GM12878 (cell line): ENCODE results near the gene SGMS1. TPM values are rescaled to one million over a fixed set of nuclear protein-coding genes. Genes with fewer than 3 reads are reported as not detected.

Source experiments
- ATAC-seq: fragments of 200-7000 bp; cut with Tn5 transposase; 3 replicates; pipeline ENCODE4 v1.9.1; 2020; ENCODE audit warnings: mild to moderate bottlenecking, moderate library complexity
- BruUV-seq: library from RNA; stranded (reverse); fragments of 400-500 nt; replicated peaks from 2 replicates; lab custom pipeline; 2021; lab: Mats Ljungman, UMichigan
- CTCF ChIA-PET: fragments of 300-600 bp; sonication (Branson Sonifier 250); formaldehyde crosslinking; extraction: SDS; loops from one replicate; lab custom pipeline; 2021; ENCODE audit warnings: inconsistent platforms; lab: Yijun Ruan, JAX
- POLR2A ChIA-PET: fragments of 350-600 bp; formaldehyde crosslinking; extraction: SDS; loops from one replicate; lab custom pipeline; 2021; ENCODE audit warnings: inconsistent platforms; lab: Charles Lee
- RAD21 ChIA-PET: fragments of 300-600 bp; sonication (Branson Sonifier 250); formaldehyde crosslinking; loops from one replicate; lab custom pipeline; 2023; ENCODE audit warnings: antibody characterized with exemption; ENCODE audit not compliant: unreplicated experiment; lab: Charles Lee
- SMC1A ChIA-PET: fragments of 300-600 bp; sonication (Branson Sonifier 250); formaldehyde crosslinking; loops from one replicate; lab custom pipeline; 2023; ENCODE audit not compliant: unreplicated experiment, uncharacterized antibody; lab: Charles Lee
- DNase-seq: peaks from one replicate; pipeline ENCODE4 v3.0.0-alpha.2; 2011; ENCODE audit warnings: low read depth, low spot score
- FAIRE-seq: peaks from 3 replicates; lab custom pipeline; 2011; peaks lifted over from hg19 to GRCh38; lab: Jason Lieb, UNC
- H2AFZ ChIP-seq: 2 replicates; pipeline ENCODE4 v1.6.0; 2011; ENCODE audit warnings: low read depth, low read length, control low read depth; ENCODE audit not compliant: control insufficient read depth
- H3K27ac ChIP-seq: 2 replicates; pipeline ENCODE4 v1.5.1; 2011; ENCODE audit warnings: control low read depth; ENCODE audit not compliant: control insufficient read depth, insufficient read depth
- H3K27me3 ChIP-seq, 2 experiments: replicated peaks in 1 of 2; 2 replicates each; pipeline versions ENCODE4 v1.6.0 to v1.6.1; 2011; ENCODE audit warnings: low read length in 1 of 2; ENCODE audit not compliant: control insufficient read depth in 2 of 2, insufficient read depth in 2 of 2
- H3K36me3 ChIP-seq, 2 experiments: 2 replicates each; pipeline ENCODE4 v1.5.1; 2011; ENCODE audit warnings: low read length in 1 of 2; ENCODE audit not compliant: control insufficient read depth in 2 of 2, insufficient read depth in 2 of 2
- H3K4me1 ChIP-seq: 2 replicates; pipeline ENCODE4 v1.6.1; 2011; ENCODE audit warnings: mild to moderate bottlenecking, low read length, moderate library complexity, mixed read lengths; ENCODE audit not compliant: control insufficient read depth, insufficient read depth
- H3K4me2 ChIP-seq: 2 replicates; pipeline ENCODE4 v1.6.0; 2011; ENCODE audit warnings: control low read depth; ENCODE audit not compliant: control insufficient read depth, insufficient read depth
- H3K4me3 ChIP-seq: fragments of 200-600 bp; sonication (generic); 2 replicates; pipeline ENCODE4 v1.5.1; 2016
- H3K79me2 ChIP-seq: 2 replicates; pipeline ENCODE4 v1.6.0; 2011; ENCODE audit warnings: low read length; ENCODE audit not compliant: control insufficient read depth, insufficient read depth
- H3K9ac ChIP-seq: 2 replicates; pipeline ENCODE4 v1.8.0; 2011; ENCODE audit warnings: low read length, control low read depth, mixed read lengths; ENCODE audit not compliant: control insufficient read depth, insufficient read depth
- H3K9me3 ChIP-seq: replicated peaks from 3 replicates; pipeline ENCODE4 v1.5.1; 2011; ENCODE audit warnings: mild to moderate bottlenecking, low read length; ENCODE audit not compliant: control insufficient read depth, insufficient read depth
- H4K20me1 ChIP-seq: 2 replicates; pipeline ENCODE4 v1.6.0; 2011; ENCODE audit not compliant: control insufficient read depth, insufficient read depth
- CBFB ChIP-seq: IDR thresholded peaks from 2 replicates; pipeline ENCODE4 v1.6.1; 2016; ENCODE audit warnings: antibody characterized with exemption, low read depth
- CEBPB ChIP-seq, 2 experiments: fragments of 150-350 bp in 1 of 2; IDR thresholded peaks; 2 replicates each; pipeline ENCODE4 v1.6.1; 2012 to 2014; ENCODE audit warnings: low read depth in 2 of 2, low read length in 2 of 2, borderline replicate concordance in 1 of 2, inconsistent platforms in 1 of 2
- ESRRA ChIP-seq: IDR thresholded peaks from 2 replicates; pipeline ENCODE4 v1.6.1; 2012; ENCODE audit warnings: mild to moderate bottlenecking, low read length, improper control_type of control experiment
- FOXK2 ChIP-seq: fragments of 450-650 bp; IDR thresholded peaks from 2 replicates; pipeline ENCODE4 v1.6.1; 2017; ENCODE audit warnings: mild to moderate bottlenecking, moderate library complexity
- GABPA ChIP-seq: IDR thresholded peaks from 2 replicates; pipeline ENCODE4 v1.6.1; 2014; ENCODE audit warnings: antibody characterized with exemption, low read depth, mild to moderate bottlenecking, inconsistent platforms
- KLF5 ChIP-seq: fragments of 450-650 bp; IDR thresholded peaks from 2 replicates; pipeline ENCODE4 v1.6.1; 2014; ENCODE audit warnings: mild to moderate bottlenecking; ENCODE audit not compliant: partially characterized antibody
- RAD51 ChIP-seq: fragments of 450-650 bp; IDR thresholded peaks from 2 replicates; pipeline ENCODE4 v1.6.1; 2016; ENCODE audit warnings: moderate library complexity, mild to moderate bottlenecking, inconsistent platforms
- WGBS: methylation state at CpG from one replicate; pipeline ENCODE4 v1.1.6; 2016; ENCODE audit warnings: low lambda C conversion rate; ENCODE audit not compliant: insufficient replicate concordance, insufficient coverage; ENCODE audit errors: missing lambda C conversion rate; 5-methylcytosine and 5-hydroxymethylcytosine counted together
- in situ Hi-C: fragments of 300-500 bp; cut with MboI; formaldehyde crosslinking; loops from 9 replicates; pipeline ENCODE4 v1.14.3; 2018; ENCODE audit warnings: mixed read lengths
- intact Hi-C: fragments of 100-400 bp; cut with micrococcal nuclease; formaldehyde crosslinking; loops from one replicate; pipeline ENCODE4 v1.14.2; 2022; ENCODE audit not compliant: unreplicated experiment
- polyA plus RNA-seq, 11 experiments: library from polyadenylated mRNA; depleted of rRNA in 4 of 11; unstranded in 6 of 11; stranded (reverse) in 5 of 11; fragments of >200 nt; fragmentation: Nextera tagmentation in 4 of 11; fragmentation: Illumina TruSeq in 1 of 11; extraction: Ambion mirVana in 4 of 11; extraction: Trizol in 1 of 11; gene quantifications; 1 replicate in 1 of 11; 2 replicates in 10 of 11; pipeline versions ENCODE4 v1.2.1 to v1.2.3, GENCODE V29; 2011 to 2016; ENCODE audit warnings: inconsistent platforms in 2 of 11, missing spikeins in 2 of 11, low read depth in 1 of 11
- total RNA-seq, 4 experiments: library from RNA; depleted of rRNA in 3 of 4; stranded (reverse); fragments of >200 nt in 3 of 4; fragmentation: Illumina TruSeq in 1 of 4; extraction: Trizol in 1 of 4; gene quantifications; 2 replicates each; pipeline versions ENCODE4 v1.2.1 to v1.2.3, GENCODE V29; 2013 to 2021
- TF ChIP-seq, protein P1 (sequence below): fragments of 450-650 bp; IDR thresholded peaks from 2 replicates; pipeline ENCODE4 v1.6.1; 2016; ENCODE audit warnings: mild to moderate bottlenecking
- TF ChIP-seq, protein P2 (sequence below): fragments of 150-350 bp; IDR thresholded peaks from 2 replicates; pipeline ENCODE4 v1.6.1; 2016; ENCODE audit warnings: low read depth, low read length

The SGMS1 gene
- total and polyA plus RNA-seq, 10 of the 15 experiments (the other 5 are each of a cell fraction or from before 2014, with no cell fraction given) = 1.4 to 14.5 (median 4.9) TPM

DNA sequence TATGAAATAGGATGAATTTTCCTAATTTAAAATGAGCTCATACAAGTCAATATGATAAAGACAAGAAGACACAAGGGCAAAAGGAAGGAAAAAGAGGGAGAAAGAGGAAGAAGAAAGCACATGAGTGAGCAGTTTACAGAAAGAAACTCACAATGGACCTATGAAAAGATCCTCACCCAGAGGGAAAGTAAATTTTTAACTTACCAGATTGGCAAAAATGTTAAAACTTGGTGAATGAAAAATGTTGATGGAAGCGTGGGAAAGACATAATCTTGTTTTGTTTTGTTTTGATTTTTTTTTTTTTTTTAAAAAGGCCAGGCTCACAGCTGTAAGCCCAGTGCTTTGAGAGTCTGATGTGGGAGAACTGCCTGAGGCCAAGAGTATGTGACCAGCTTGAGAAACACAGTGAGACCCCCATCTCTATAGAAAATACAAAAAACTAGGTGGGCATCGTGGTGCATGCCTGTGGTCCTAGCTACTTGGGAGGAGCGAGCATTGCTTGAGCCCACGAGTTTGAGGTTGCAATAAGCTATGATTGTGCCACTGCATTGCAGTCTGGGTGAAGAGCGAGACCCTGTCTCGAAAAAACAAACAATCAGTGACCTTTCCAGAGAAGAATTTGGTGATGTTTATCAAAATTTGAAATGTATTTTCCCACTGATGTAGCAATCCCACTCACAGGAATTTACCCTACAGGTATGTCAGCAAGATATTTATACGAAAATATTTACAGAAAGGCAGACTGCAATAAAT, 219.6 kb downstream of the SGMS1 start:
- TF ChIP-seq ESRRA (no peak), KLF5 (no peak), GABPA (no peak), CEBPB (IDR thresholded peaks at IDR 0.05; ENCODE audit: borderline replicate concordance in 1 of 2, low read depth in 2 of 2, low read length in 2 of 2) (no peak), CBFB (no peak), RAD51 (no peak), FOXK2 (no peak)
- TF ChIP-seq, protein P1, sequence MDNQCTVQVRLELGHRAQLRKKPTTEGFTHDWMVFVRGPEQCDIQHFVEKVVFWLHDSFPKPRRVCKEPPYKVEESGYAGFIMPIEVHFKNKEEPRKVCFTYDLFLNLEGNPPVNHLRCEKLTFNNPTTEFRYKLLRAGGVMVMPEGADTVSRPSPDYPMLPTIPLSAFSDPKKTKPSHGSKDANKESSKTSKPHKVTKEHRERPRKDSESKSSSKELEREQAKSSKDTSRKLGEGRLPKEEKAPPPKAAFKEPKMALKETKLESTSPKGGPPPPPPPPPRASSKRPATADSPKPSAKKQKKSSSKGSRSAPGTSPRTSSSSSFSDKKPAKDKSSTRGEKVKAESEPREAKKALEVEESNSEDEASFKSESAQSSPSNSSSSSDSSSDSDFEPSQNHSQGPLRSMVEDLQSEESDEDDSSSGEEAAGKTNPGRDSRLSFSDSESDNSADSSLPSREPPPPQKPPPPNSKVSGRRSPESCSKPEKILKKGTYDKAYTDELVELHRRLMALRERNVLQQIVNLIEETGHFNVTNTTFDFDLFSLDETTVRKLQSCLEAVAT = no peak
- TF ChIP-seq, protein P2, sequence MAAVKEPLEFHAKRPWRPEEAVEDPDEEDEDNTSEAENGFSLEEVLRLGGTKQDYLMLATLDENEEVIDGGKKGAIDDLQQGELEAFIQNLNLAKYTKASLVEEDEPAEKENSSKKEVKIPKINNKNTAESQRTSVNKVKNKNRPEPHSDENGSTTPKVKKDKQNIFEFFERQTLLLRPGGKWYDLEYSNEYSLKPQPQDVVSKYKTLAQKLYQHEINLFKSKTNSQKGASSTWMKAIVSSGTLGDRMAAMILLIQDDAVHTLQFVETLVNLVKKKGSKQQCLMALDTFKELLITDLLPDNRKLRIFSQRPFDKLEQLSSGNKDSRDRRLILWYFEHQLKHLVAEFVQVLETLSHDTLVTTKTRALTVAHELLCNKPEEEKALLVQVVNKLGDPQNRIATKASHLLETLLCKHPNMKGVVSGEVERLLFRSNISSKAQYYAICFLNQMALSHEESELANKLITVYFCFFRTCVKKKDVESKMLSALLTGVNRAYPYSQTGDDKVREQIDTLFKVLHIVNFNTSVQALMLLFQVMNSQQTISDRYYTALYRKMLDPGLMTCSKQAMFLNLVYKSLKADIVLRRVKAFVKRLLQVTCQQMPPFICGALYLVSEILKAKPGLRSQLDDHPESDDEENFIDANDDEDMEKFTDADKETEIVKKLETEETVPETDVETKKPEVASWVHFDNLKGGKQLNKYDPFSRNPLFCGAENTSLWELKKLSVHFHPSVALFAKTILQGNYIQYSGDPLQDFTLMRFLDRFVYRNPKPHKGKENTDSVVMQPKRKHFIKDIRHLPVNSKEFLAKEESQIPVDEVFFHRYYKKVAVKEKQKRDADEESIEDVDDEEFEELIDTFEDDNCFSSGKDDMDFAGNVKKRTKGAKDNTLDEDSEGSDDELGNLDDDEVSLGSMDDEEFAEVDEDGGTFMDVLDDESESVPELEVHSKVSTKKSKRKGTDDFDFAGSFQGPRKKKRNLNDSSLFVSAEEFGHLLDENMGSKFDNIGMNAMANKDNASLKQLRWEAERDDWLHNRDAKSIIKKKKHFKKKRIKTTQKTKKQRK = no peak
- Histone ChIP-seq H3K4me3 (no peak overlapping the region), H3K27ac (no peak overlapping the region), H3K9ac (no peak overlapping the region), H3K4me2 (no peak overlapping the region), H3K27me3 (no peaks in the 10 kb centered on the region), H3K4me1 (no peaks in the 10 kb centered on the region), H3K79me2 (peaks cover 84% of the 10 kb centered on the region), H4K20me1 (no peaks in the 10 kb centered on the region), H3K36me3 (peaks cover 0 to 3% of the 10 kb centered on the region in 2 experiments; a peak in 2 of 4 replicates), H2AFZ (no peak overlapping the region), H3K9me3 (peaks cover 5% of the 10 kb centered on the region; the same call in 2 of the 3 replicates)
- BruUV-seq = no TSS peak
- no peak for ATAC-seq
- POLR2A ChIA-PET = interaction anchor here (0.6 to 1.0 kb wide), 5 partner anchors 12 to 209 kb away, joined by 3 to 4 read pairs (median 3); no protein-coding TSS in a partner anchor
- no peak for DNase-seq
- CTCF ChIA-PET = interaction anchor here (0.7 to 1.4 kb wide), 4 partner anchors 9 to 36 kb away, joined by 3 to 6 read pairs (median 4); no protein-coding TSS in a partner anchor
- FAIRE-seq = no peak
- intact Hi-C loops (no loop called here), in situ Hi-C loops (no loop called here)
- WGBS = 89% methylated on average over 7 of the region's 7 CpGs
- SMC1A ChIA-PET = interaction anchor here (0.7 to 9.1 kb wide), 5 partner anchors 8 to 74 kb away, joined by 3 to 46 read pairs (median 10); no protein-coding TSS in a partner anchor
- RAD21 ChIA-PET = no interaction called here
